CD4-positive, alpha-beta T cell treated with Interleukin-4 for 4 hours (primary cell): ENCODE data around the gene TRDN.
A peak's percentile ranks its signal among the peaks of the same experiment; 100 is the strongest.
"Not testable (repeated sequence)": the region's sequence is repeated elsewhere in the genome, so short reads cannot be mapped to it uniquely, and the experiment has no call there.

Experiments used
- DNase-seq: peaks from one replicate; pipeline ENCODE4 v3.0.0-alpha.2; 2020

The TRDN gene

DNA sequence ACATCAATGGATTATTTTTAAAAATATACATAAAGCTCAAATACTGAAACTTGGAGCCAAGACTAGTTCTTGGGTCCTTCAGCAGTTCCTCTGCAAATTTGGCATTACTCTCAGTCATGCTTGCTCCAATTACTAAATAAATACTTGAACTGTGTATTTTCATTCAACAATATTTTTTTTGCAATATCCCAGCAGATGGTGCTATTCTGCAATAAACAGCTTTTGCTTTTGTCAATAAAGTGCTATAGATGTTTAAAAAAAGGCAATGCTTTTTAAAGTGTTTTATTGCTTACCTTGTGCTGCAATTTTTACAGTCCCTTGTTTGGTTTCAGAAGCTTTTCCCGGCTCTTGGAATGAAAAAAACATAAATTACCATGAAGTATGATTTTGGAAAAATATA lies 243.4 kb downstream of the TRDN start:
- DNase-seq, result no peak

DNA sequence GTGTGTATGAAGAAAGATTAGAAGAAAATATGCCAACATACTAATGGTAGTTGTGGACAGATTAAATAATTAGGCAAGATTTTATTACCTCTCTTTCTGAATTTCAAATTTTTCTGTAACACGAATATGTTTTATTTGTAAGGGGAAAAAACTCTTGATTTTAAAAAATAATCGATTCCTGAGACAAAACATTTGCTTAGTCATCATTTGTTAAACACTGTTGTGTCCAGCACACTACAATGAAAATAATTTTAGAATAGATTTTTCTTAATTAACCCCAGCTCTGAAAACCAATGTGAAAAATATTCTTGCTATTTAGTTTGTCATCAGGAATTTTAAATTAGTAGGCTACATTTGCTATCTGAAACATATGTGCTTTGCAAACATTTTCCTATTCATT lies 253.0 kb downstream of the TRDN start:
- DNase-seq, result no peak

DNA sequence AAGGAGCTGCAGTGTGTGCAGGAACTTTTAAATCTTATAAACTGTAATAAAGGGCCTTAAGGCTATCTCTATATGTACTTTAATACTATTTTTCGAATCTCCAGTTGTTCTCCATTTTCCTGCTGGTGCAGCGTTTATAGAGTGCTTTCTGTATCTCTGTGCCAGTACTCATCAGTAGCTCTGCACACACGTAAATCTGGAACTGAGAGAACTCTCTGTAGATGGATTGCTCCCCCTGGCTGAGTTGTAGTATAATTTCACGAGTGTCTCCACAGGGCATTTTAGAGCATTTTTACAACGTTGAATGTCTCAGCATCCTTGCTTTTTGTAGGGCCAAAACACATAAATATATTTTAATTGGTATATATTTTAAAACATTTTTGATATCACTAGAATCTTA lies 256.5 kb downstream of the TRDN start:
- no peak for DNase-seq

DNA sequence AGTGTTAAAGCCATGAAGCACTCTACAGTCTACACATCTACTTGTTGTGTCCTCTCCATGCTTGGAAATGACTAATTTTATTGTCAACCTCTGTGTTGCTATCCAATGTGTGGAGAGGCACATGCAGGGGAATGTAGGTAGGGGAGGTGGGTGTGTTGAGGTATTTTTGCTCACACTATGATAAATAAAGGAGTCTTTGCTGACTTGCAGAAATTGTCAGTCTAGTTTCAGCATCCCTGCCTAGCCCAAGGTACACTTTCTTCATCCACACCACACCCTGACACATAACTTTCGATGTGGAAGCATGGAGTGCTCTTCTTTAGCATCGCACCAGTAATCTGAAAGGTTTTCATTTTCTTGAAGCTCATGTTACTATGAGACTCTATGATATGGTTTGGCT lies 264.0 kb downstream of the TRDN start:
- no peak for DNase-seq

DNA sequence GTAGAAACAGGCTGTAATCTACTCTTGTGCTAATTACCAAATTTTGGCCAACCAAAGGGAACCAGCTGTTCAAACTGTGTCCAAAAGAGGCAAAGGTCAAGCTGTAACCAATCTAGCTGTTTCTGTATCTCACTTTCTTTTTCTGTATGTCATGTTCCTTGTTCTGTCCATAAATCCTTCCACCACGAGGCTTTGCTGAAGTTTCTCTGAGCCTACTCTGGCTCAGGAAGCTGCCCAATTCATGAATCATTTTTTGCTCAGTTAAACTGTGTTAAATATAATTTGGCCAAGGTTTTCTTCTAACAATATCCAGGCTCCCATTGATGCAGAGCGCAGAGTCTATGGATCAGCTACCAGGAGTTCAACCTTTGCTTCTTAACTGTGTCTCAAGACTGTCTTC lies 272.8 kb downstream of the TRDN start:
- no peak for DNase-seq

DNA sequence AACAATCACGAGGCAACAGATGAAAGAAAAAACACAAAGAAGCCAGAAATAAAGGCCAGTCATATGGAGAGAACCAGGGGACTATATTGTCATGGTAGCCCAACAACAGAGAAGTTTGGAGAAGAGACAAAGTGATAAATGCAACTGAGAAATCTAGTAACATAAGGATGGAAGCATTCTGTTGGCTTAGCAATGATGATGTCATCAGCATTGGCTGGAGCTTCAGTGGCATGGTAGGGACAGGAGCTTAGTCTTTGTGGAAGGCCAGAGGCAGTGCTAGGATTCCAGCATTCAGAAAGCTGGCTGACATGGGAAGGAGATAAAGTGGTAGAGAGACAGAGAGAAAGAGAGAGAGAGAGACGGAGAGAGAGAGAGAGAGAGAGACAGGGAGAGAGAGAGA lies 276.4 kb downstream of the TRDN start:
- no peak for DNase-seq

DNA sequence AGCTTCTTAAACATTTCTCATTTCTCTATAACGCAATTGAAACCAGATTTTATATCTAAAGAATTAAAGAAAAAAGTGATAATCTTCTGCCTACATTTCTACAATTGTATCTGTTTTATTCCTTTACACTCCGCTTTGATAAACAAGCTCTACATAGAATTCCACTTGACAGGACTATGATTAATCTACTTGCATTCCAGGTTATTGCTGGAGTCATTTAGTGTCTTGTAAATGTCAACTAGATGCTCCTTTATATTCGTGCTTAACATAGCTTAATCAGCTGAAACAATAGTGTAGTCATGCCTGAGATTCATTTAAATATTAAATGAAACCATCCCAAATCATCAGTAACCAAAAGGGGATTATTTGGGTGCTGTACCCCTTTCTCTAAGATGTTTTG lies 284.0 kb downstream of the TRDN start:
- DNase-seq, result no peak

DNA sequence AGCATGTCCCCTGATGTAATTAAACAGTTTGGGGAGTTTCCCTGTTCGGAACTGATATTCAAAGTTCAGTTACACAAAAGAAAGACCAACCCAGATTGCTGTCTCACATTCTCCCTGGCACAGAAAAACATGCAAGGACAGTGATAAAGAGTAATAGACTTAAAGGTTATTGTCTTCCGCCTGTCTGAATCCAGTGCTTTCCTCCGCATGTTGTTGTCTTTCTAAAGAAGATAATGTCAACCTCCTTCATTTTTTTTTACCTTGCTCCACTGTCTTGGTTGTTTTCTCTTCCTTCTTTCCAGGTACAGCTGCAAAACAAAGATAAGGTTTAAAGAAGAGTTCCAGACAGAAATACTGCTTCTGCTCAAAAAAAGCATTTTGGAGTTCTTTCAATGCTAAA lies 284.5 kb downstream of the TRDN start:
- DNase-seq, result no peak

DNA sequence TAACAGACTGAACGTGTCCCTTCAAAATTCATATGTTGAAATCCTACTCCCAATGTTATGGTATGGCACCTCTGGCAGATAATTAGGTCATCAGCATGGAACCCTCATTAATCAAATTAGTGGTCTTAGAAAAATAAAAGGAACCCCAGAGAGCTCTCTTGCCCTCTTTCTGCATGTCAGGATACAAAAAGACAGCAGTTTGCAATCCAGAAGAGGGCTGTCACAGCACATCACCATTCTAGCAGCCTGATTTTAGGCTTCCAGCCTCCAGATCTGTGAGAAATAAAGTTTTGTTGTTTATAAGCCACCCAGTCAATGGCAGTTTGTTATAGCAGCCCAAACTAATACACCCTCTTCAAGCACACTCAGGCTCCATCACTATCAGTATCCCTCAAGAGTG lies 292.9 kb downstream of the TRDN start:
- no peak for DNase-seq

DNA sequence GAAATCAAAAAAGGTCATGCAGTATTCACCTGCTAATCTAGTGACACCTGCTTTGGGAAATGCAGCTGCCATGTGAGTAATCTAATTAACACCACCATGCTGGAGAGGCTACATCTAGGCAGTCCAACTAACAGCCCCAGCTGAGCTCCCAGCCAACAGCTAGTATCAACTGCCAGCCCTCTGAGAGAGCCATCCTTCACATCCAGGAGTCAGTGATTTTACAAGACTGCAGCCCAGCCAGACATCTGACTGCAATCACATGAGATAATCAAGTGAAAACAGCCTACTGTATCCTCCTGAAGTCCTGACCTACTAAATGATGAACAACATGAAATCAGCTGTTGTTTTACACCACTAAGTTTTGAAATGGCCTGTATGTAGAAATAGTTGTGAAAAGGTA lies 298.4 kb downstream of the TRDN start:
- DNase-seq, result no peak

DNA sequence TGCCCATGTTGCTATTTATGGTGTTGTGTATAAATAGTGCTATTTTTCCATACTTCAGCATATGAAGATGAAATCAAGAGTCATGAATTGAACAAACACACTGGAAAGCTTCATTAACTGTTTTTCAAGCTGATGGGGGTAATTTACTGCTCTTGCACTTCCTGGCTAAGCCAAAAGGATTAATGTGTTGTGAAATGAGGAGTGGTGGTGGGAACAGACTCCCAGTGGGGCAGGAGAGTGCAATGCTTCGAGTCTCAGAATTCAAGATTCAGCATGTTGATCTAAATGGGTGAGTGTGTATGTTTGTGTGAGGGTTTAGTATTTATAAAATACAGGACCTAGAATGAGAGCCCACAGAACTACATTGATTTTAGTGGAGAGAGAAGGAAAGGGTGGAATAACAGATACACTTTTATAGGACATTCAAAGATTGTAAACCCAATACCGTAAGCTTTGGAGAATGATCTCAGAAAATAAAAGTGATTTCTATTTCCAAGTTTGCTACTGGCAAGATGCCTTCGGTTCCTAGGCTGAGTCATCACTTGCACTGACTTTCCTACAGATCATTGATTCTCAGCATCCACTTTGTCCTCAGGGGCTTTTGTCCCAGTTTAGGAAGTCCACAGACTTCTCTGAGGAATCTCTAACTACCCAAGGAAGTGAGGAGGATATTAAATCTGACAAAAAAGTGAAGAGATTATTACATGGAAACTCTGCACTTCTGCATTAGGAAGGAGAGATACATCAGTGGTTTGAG lies 303.6 kb downstream of the TRDN start:
- DNase-seq, result no peak

DNA sequence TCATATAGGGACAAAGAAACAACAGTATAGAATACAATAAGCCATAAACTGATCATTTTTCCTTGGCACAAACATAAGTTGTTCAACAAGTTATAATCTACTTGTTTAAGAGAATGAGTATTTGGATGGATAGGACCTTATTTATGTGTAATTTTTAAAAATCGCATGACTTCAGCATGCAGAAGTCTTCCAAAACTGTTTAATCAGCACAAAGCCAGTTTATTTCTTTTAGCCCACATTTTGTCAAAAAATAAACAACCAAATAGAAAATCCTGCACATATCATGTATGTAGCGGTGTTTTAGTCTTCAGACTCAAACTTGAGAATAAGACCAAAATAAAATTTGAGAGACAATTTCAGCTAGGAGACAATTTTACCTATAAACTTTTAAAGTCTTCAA lies 304.7 kb downstream of the TRDN start:
- no peak for DNase-seq

DNA sequence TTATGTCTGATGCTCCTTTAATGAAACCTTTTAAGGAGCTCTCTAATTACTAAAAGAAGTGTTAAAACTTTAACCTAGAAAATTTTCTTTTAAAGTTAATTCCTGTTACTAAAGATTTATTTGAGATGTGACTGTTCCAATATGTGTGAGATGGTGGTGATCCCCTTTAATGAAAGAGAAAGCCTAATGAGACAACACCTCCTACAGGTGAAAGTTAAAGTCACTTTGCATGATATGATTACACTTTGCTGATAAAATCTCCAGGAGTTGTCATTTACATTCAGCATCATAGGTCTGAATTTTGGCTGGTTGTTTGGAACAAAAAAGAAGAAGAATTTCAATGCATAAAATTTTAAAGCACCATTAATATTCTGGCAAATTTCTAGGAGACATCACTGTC lies 307.4 kb downstream of the TRDN start:
- DNase-seq, result no peak

DNA sequence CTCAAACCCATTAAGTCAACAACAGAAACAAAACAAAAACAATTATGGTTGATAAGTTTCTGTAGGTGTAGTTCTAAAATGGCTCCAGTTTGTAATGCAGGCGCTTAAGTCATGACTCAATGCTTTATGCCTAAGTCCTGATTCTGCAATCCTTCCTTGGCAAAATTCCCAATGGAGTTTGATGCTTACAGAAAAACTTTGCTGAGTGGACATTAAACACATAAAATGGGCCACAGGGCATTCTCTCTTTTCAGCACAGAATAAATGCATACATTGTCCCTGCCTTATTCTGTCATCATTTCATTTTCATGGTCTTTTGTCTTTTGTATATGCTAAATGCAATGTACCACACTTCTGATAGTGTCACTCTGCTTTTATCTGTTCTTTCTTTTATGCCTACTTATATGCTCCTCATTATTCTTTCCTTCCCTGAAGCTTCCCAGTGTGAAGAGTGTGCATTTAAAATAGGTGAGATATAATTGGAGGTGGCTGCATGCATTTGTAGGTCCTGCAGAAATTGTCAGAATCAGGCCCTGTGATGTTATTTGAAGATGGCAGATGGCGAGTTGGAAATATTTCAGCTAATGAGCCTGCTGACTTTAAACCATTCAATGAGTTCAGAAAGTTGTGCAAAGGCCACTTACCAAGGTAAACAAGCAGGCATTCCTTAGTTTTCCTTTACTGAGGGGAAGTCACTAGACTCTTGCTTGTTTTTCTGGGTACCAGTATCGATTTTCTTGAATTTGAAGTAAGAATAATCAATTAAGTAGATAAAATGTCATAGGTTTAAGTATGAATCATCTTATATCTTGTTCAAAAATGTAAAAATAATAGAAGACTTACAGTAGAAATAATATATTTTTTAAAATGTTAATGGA lies 313.1 kb downstream of the TRDN start:
- DNase-seq, result no peak

DNA sequence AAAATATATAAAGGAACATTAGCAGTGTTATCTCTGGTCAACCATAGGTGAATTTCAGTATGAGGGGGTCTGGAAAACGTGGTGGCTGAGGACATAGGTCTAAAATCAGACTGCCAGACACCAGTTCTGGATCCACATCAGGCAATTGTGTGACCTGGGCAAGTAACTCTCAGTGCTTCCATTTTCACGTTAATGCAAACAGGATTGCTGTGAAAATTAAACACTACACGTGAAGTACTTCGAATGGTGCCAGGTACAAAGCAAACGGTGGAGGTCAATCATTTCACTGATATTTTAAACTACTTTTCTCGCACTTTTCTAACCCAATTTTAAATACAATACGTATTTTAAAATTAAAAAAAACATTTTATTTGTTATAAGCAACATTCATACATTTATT lies 315.7 kb downstream of the TRDN start:
- DNase-seq, result no peak

DNA sequence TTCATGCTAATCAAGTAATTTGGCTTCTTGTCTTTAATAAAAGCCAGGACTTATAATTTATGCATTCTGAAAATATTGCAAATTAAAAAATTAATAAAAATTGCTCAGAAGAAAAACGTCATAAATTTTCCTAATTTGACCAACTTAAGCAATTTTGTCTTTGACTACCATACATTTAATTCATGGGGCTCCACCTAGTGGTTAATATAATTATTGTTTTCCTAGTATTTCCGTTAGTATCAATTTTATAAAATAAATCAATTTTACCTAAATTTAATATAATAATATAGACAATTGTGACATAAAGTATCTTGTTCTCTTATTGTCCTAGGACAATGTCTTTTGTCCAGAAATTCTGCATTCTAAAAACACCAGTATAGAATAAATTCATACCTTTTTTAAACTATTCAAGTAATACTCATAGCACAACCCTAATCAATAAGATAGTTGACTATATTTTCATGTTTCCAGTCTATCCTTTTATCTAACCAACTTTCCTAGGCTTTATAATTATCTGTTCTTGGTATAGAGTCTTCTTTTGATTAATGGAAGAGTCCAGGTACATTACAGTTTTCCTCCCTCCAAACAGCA lies 319.9 kb downstream of the TRDN start:
- peak; percentile 1 for DNase-seq

DNA sequence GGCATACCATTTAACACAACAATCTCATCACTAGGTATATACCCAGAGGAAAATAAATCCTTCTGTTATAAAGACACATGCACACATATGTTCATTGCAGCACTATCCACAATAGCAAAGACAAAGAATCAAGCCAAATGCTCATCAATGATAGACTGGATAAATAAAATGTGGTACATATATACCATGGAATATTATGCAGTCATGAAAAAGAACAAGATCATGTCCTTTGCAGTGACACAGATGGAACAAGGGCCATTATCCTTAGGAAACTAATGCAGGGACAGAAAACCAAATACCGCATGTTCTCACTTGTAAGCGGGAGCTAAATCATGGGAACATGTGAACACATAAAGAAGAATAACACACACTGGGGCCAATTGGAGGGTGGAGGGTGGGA lies 322.3 kb downstream of the TRDN start:
- not testable (repeated sequence) for DNase-seq

DNA sequence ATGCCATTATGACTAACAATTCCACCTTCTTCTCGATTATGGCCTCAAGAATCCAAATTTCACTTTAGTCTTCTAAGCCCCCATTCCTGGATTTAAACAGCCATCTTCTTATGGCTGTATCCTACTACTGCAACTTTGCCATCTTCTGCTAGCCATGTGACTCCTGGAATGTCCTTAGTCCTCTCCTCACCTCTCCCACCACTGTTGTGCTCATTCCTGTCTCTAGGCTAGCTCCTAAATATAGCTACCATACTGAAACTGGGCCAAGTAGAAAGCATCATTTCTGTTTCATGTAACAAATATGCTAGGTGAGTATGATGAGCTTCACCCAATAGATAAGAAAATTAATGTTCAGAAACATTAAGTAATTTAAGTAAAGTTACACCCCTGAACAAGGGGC lies 327.6 kb downstream of the TRDN start:
- no peak for DNase-seq

DNA sequence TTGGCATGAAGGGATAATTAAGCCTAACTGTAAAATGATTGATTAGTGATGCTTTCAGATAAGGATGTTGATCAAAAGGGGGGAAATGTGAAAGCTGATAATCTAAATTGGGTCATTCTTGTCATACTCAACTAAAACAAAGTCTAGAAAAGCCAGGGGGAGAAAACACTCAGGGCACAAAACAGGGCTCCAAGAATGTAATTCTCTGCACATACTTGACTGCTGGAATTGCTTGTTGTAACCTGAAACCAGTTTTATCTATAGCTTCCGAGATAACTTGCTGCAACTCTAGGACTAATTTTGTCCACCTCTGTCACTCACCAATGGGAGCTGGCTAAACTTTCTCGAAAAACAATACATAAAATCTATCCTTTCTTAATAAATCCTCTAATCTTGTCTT lies 330.4 kb downstream of the TRDN start:
- DNase-seq, result no peak

DNA sequence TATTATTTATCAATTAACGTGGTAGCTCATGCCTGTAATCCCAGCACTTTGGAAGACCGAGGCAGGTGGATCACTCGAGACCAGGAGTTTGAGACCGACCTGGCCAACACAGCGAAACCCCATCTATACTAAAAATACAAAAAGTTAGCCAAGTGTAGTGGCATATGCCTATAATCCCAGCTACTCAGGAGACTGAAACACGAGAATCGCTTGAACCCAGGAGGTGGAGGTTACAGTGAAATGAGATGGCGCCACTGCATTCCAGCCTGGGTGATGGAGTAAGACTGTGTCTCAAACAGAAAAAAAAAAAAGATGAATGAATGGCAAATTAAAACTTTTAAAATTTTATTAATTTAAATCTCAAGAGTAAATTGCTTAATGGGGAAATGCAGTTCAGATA lies 341.1 kb downstream of the TRDN start:
- no peak for DNase-seq

DNA sequence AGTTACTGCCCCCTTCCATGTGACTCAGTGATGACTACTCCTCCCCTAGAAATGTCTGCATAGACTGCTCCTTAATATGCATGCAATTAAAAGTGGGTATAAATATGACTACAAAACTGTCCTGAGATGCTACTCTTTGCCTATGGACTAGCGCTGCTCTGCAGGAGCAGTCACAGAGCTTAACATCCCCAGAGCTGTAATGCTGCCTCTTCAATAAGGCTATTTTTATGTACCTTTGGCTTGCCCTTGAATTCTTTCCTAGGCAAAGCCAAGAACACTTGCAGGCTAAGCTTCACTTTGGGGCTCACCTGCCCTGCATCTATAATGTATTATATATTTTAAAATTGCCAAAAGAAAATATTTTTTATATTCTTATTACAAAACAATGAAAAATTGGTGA lies 341.6 kb downstream of the TRDN start:
- DNase-seq, result no peak

DNA sequence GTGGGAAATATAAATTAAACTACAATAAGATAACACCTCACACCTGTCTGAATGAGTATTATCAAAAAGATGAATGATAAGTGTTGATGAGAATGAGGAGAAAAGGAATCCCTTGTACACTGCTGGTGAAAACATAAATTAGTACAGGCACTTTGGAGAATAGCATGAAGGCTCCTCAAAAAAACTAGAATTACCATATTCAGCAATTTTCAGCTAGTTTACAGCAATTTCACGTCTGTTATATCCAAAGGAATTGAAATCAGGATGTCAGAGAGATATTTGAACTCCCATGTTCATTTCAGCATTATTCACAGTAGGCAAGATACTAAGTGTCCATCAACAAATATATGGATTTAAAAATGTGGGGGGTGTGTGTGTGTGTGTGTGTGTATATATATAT lies 348.1 kb downstream of the TRDN start:
- DNase-seq, result no peak

DNA sequence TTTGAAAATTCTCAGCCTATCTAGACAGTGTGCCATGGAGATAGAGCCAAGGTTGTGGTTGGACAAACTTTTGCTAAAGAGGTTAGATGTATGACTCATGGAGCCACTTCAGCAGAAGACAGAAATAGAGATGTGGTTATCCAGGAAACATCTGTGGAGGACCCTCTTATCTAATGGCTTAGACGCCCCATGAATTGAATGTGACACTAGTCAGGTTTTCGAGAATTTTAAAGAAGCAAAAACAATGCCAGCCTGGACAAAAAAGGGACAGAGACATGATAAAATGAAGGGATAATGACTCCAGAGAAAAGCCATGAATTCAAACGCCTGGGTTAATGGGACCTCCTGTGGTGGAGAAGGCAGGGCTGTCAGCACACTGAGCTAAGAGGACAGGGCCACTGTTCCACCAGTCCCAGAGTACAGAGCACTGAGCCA lies 360.2 kb downstream of the TRDN start:
- DNase-seq, result no peak

DNA sequence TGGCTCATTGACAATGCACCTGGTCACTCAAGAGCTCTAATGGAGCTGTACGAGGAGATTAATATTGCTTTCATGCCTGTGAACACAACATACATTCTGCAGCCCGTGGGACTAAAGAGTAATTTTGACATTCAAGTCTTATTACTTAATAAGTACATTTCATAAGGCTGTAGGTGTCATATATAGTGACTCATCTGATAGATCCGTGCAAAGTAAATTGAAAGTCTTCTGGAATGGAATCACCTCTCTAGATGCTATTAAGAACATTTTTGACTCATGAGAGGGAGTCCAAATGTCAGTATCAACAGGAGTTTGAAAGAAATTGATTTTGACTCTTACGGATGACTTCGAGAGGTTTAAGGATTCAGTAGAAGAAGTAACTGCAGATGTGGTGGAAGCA lies 372.8 kb downstream of the TRDN start:
- DNase-seq, result no peak
